Gastrocnemius medialis (tissue), 4 donors: ENCODE data around the gene SIGLEC7.

ENCODE experiments used
- POLR2A ChIP-seq, 2 donors: fragments of 450-650 bp; IDR thresholded peaks; one replicate each; pipeline ENCODE4 v1.6.1; 2017; ENCODE audit warnings: antibody characterized with exemption in 2 of 2, mild to moderate bottlenecking in 2 of 2, moderate library complexity in 2 of 2
- TF ChIP-seq, protein P1 (sequence below), 5 experiments: fragments of 450-650 bp in 3 of 5; fragments of 200-600 bp in 2 of 5; sonication (generic) in 2 of 5; IDR thresholded peaks in 4 of 5; conservative IDR thresholded peaks in 1 of 5; 1 replicate in 4 of 5; 2 replicates in 1 of 5; pipeline ENCODE4 v1.5.1; 2016 to 2019; ENCODE audit warnings: antibody characterized with exemption in 5 of 5, mild to moderate bottlenecking in 3 of 5, moderate library complexity in 3 of 5

DNA sequence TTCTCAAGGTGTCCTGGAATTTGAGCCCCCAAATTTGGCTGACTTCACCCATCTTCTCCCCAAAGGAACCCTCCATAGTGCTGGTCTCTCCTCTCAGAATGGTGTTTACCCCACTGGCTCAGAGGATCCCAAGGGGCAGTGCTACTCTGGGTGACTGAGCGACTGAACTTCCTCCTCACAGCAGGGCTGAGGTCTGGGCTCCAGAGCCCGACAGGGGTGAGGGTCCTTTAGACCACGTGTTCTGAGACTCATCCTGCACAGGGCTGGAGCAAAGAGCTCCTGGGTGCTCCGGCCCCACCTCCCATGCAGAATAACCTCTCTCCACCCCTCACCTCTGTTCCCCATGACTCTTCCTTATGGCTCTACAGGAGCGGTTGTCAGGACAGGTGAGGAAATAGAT is 59.6 kb downstream of the SIGLEC7 start:
- no peak for TF ChIP-seq POLR2A (IDR thresholded peaks at IDR 0.05)
- TF ChIP-seq, protein P1, sequence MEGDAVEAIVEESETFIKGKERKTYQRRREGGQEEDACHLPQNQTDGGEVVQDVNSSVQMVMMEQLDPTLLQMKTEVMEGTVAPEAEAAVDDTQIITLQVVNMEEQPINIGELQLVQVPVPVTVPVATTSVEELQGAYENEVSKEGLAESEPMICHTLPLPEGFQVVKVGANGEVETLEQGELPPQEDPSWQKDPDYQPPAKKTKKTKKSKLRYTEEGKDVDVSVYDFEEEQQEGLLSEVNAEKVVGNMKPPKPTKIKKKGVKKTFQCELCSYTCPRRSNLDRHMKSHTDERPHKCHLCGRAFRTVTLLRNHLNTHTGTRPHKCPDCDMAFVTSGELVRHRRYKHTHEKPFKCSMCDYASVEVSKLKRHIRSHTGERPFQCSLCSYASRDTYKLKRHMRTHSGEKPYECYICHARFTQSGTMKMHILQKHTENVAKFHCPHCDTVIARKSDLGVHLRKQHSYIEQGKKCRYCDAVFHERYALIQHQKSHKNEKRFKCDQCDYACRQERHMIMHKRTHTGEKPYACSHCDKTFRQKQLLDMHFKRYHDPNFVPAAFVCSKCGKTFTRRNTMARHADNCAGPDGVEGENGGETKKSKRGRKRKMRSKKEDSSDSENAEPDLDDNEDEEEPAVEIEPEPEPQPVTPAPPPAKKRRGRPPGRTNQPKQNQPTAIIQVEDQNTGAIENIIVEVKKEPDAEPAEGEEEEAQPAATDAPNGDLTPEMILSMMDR (IDR thresholded peaks at IDR 0.05 in 4 of 5, conservative IDR thresholded peaks at IDR 0.05 in 1 of 5): no peak
